Kidney glomerular epithelial cell (primary cell): ENCODE results near the gene TEK.
"Not testable (repeated sequence)": the region's sequence is repeated elsewhere in the genome, so short reads cannot be mapped to it uniquely, and the experiment has no call there.

Source experiments
- DNase-seq: peaks from one replicate; lab custom pipeline; 2025; lab: John Stamatoyannopoulos, UW

TEK gene

GRCh38 chr9:27227192-27227591, 118.2 kb downstream of the TEK start:
- no peak for DNase-seq

GRCh38 chr9:27239648-27240047, 130.6 kb downstream of the TEK start:
- DNase-seq = not testable (repeated sequence)

- no peak for DNase-seq
Measured at GRCh38 chr9:27247756-27248155, 138.7 kb downstream of the TEK start.

GRCh38 chr9:27248702-27249101, 139.7 kb downstream of the TEK start:
- no peak for DNase-seq

GRCh38 chr9:27258662-27259061, 149.6 kb downstream of the TEK start:
- DNase-seq = no peak

GRCh38 chr9:27260789-27261516, 151.9 kb downstream of the TEK start:
- DNase-seq = no peak

- peak; percentile 14 for DNase-seq
Measured at GRCh38 chr9:27261517-27262211, 152.6 kb downstream of the TEK start.

GRCh38 chr9:27272103-27272502, 163.1 kb downstream of the TEK start:
- DNase-seq = no peak

GRCh38 chr9:27273186-27273585, 164.2 kb downstream of the TEK start:
- DNase-seq = no peak

- DNase-seq = peak; percentile 52
Measured at GRCh38 chr9:27276193-27277030, 167.4 kb downstream of the TEK start.

- DNase-seq = no peak
Measured at GRCh38 chr9:27278374-27278773, 169.3 kb downstream of the TEK start.

- no peak for DNase-seq
Measured at GRCh38 chr9:27279611-27280010, 170.6 kb downstream of the TEK start.
